TTC549 (cell line): ENCODE results near the gene ASB8.
"Not testable (repeated sequence)": the region's sequence is repeated elsewhere in the genome, so short reads cannot be mapped to it uniquely, and the experiment has no call there.

Experiments
- FAIRE-seq: peaks from 2 replicates; lab custom pipeline; 2012; peaks lifted over from hg19 to GRCh38; lab: Jason Lieb, UNC

Gene ASB8

DNA sequence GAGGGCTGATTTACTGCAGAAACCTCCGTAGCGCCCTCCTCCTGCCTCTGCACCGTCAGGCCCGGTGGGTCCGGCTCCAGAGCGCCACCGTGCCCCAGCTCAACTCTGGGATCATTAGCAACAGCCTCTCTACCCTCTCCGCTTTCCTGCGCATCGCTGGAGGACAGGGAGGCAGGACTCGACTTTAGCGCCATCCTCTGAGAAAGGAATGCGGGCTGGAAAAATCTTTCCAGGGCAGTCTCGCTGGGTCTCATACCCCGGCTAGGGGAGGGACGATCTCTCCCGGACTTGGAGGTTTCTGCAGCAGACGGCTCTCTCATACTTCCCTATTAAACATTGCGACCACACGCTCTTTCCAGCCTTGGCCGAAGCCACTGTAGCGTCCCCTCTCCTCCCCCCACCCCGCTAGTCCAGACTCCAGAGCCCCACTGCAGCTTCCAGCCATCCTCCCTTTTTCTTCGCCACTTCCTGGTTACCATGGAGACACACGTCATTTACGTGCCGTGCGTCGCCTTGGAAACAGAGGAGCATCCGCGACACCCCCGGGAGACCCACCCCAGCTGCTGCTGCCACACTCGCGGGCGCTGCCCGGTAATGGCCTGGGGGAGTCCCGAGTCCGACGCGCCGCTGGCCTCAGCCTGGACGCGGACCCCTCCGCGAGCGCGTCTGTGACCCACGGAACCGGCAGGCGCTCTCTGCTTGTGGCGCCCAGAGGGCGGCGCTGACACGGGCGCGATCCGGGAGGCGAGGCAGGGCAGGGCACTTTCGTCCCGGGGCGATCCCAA lies 26.0 kb upstream of the ASB8 start, which contains the start of gene CCDC184:
TSS of gene CCDC184 (plus strand) at position 554 of the 785 bp plus-strand sequence. CDS start 479 bp downstream, outside the sequence.
- no peak for FAIRE-seq

DNA sequence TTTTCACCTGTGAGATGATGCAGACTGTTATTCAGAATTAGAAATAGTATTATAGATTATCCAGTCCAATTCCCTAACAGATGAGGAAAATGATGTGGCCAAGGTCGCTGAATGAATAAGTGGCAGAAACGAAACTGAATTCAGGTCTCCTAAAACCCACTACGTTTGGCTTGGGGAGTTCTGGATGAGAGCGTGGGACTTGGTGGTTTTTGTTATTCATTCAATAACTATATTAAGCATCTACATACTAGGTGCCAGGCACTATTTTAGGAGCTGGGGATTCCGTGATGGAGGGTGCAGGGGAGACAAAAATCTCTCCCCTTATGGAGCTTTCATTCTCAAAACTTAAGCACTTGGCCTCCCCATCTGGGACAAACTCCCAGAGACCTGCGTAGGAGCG lies 25.3 kb upstream of the ASB8 start:
- FAIRE-seq, result no peak

DNA sequence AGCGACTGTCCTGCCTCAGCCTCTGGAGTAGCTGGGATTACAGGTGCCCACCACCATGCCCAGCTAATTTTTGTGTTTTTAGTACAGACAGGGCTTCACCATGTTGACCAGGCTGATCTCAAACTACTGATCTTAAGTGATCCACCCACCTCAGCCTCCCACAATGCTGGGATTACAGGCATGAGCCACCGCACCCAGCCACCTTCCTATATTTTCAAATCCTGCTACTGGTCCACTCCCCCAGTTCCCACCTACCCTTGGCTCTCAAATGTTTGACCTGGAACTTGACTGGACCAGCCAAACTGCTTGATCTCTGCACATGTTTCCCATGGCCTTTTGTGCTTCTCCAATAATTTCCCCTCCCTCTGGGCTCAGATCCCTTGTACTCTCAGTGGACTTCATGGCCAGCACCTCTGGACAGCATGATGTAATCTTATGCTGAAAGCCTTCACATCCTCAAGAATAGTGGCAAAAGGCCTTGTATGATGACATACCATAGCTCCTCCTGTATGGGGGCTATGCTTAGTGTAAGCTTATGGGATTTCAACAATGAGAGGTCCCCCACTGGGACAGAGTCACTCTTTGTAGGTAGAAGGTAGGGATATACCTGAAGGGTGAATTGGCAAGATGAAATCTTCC lies 23.7 kb upstream of the ASB8 start:
- FAIRE-seq, result no peak

DNA sequence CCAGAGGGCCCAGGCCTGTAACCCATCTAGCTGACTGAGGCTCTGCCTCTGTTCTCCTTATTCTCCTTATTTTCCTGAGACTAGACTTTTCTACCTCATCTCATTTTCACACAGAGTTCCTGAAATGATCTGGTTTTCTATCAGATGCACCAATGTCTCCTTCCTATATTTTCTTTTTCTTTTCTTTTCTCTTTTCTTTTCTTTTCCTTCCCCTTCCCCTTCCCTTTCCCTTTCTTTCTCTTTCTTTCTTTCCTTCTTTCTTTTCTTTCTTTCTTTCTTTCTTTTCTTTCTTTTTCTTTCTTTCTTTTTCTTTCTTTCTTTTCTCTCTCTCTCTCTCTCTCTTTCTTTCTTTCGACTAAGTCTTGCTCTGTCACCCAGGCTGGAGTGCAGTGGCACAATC lies 23.1 kb upstream of the ASB8 start:
- no peak for FAIRE-seq

DNA sequence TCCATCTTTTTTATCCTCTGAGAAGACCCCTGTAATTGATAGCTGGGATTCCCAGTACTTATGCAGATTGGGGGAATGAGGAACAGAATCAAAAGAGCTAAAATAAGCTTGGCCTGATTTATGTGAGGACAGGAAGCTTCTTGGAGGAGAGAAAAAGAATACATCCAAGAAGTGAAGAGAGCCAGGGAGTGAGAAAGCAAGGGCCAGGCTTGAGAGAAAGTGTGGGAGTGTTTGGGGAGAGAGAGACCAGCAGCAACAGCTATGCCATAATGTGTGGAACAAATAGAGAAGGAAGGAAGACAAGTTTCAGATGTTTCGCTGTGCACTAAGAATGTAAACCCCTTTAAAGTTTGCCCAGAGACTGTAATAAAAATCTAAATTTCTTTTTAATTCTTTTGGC lies 22.2 kb upstream of the ASB8 start:
- FAIRE-seq, result no peak

DNA sequence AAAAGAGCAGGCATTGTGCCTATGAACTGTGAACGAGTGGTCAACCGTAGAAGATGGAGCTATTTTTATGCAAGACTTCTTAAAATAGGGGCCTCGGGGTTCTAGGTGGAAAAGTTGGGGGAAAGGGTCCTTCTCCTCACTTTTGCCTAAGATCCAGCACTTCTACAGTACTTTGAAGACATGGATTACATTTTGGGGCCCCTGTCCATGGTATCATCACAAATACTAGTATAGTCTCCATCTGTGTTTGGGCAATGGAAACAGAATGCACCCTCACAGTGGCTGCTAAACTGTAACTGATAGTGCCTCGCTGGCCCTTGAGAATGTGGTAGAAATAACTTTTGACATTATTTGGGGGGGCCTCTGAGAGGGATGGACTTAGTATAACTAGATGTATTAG lies 20.7 kb upstream of the ASB8 start:
- FAIRE-seq, result no peak

DNA sequence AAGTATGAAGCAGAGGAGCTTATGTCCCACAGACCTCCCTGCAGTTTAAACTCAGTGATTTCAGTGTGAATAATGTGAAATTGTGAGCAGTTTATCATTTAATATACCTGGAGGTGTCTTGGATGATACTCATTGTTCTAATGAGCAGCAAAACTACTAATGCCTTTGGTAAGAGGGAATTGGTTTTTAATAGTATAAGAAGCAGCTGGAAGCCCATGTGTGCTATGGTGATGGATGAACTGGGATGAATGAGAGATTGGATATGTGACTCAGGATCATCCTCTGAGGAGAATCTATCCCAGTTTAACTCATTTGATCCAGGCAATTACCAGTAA lies 19.1 kb upstream of the ASB8 start:
- no peak for FAIRE-seq

DNA sequence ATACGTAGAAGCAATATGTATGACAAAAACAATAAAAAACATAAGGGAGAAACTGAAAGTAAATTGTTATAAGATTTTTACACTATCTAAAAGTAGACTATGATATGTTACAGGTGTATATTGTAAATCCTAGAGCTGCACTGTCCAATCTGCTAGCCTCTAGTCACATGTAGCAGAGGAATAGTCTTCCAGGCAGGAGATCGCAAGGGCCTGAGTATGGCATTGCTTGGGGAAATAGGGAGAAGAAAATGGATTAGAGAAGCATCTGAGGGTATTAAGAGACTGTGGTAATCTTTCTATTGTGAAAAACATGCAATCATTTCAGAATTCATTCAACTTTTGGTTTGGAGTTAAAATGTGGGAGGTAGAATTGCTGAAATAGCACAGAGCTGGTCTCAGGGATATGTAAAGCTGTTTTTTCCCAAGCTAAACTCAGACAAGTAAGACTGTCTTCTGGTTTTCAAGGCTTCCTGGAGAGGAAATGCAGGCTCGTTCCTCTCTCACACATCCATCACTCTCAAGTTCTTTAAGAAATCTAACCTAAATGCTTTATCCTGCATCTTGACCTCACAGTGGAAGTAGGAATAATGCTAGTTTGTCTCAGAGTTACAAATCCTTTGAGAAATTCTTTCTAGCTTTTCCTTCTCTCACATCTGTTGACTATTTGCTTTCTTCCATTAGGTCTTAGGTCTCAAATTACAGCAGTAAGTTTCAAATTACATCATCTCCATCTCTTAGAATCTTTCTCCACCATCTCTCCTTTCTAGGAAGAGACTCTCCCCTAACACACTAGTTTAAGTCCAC lies 18.5 kb upstream of the ASB8 start:
- no peak for FAIRE-seq

DNA sequence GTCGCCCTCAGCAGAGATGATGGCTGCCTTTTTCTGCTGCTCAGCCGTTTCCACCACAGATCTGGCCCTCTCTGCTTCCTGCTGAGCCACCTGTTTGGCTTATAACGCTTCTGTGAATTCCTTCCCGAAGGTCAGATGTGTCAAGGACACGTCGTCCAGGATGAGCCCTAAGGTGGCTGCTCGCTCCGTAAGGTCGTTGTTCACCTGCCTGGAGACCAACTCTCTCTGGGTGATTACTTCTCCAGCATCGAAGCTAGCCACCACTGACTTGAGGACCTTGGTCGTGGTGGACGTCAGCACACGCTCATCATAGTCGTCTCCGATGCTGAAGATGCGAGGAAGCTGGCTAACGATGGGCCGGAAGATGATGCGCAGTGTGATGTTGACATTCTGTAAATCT lies 11.7 kb upstream of the ASB8 start:
- FAIRE-seq, result no peak

DNA sequence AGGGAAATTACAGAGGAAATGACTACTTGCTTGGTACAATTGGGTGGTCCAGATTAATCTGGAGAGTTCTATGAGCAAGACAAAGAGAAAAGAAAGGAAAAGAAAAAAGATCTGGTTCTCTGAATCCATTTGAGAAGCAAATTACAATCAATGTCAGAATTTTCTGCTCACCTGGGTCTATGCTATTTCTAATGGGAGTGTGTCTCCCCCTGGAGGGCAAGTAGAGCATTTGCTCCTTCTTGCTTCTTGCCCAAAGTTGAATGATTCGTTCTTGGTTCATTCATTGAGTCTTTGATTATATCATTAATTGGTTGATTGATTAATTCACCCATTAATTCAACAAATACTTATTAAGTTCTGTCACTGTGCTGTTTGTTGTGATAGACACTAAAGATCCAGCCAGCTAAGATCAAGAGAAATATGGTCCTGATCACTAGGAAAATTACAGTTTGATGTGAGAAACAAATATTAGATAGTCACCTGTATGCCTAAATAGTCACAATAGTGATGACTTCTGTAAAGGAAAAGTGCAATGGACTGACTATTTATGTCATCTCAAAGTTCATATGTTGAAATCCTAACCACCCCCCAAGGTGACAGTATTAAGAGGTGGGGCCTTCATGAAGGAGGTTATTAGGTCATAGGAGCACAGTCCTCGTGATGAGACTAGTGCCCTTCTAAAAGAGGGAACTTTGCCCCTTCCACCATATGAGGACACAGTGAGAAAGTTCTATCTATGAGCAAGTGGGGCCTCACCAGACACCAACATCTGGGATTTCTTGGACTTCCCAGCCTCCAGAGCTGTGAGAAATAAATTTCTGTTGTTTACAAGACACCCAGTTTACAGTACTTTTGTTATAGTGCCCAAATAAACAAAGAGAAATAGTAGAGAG lies 8.0 kb upstream of the ASB8 start:
- peak; percentile 77 for FAIRE-seq

DNA sequence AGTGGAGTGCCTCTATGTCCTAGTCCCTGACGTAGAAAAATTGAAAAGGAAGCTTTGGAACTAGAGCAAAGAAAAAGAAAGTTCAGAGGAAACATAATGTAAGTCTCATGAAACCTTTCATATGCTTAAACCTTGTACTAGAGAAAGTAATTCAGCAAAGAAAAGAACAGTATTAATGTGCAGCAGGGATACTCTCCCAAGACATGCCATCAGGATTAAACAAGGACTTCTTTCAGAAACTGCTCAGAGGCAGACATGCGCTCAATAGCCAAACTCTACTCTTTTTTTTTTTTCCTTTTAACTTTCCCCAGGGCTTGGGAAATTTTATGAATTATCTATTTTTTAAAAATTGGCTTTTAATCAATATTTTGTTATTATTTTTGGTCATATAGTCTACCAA lies 7.1 kb upstream of the ASB8 start:
- no peak for FAIRE-seq

DNA sequence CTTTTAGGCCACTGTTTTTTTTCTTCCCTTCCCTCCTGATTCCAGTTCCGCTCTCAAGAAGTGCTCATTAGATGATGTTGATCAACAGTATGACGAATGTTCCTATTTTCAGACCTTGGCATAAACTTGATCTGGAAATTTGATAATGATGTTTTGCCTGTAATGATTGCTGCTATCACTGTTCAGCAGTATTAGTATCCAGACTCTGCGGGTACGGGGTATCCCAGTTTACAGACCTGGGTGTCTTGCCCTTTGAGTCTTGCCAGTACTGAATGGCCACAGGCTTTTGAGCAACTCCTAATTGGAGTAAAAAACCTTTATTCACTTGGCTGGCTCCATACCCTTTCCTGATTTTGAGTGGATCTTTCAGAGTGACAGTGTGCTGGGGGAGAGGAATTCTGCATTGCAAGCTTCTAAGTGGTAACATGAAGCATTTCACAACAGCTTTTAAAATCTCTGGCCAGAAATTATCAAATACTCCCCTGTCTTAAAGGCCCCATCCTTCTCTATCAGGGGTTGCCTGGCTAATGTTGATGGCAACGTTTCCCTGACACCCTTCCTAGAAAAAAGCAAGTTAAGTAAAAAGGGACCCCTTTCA lies 5.9 kb upstream of the ASB8 start:
- no peak for FAIRE-seq

DNA sequence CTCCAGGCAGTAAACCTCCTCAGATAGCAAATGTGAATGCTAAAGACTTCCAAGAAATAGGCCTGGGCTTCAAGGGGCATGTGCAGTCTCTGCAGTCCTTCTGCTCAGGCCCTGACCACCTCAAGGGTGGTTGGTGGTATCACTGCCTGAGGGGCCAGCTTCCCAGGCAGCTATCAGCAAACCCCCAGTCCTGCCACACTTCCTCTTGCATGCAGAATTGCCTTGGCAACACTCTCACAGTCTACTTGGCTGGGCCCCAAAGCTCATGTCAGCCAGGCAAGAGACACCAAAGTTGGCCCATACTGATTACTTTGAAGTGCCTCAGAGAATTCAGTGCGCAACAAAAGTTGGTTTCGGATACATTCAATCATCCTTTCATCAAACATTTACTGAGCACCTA lies 3.5 kb upstream of the ASB8 start:
- no peak for FAIRE-seq

DNA sequence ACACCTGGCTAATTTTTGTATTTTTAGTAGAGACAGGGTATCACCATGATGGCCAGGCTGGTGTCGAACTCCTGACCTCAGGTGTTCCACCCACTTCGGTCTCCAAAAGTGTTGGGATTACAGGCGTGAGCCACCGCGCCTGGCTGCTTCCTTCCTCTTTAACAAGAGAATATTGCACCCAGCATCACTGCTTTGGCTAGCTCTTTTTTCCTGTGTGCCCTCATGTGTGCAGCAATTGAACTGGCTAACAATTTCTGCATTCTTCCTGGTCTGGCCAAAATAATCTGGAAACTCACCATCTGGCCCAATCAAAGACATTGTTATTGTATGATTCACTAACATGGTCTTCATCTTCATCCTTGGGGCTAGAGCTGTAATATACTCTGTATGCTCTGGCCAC lies 2.7 kb upstream of the ASB8 start:
- no peak for FAIRE-seq

DNA sequence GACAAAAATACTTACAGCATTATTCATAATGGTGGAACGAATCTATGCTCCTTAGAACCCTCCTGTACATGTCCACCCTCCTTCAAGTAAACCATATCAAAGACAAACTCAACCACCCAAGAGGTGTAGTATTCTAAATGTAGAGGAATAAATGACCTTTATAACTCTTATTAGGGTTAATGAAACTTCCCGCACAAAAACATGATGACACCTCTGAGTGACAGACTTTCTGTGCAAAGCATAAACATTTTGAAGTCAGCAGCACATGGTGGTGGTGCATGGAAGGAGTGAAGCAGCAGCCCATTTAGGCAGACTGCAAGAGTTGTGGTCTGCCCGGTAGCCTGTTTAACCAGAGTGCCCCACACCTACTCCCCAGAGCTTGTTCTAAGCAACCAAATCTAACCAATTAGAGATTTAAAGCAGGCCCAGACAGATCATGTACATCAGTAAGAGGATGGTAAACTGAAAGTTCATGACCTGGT lies 615 bp upstream of the ASB8 start:
- no peak for FAIRE-seq

DNA sequence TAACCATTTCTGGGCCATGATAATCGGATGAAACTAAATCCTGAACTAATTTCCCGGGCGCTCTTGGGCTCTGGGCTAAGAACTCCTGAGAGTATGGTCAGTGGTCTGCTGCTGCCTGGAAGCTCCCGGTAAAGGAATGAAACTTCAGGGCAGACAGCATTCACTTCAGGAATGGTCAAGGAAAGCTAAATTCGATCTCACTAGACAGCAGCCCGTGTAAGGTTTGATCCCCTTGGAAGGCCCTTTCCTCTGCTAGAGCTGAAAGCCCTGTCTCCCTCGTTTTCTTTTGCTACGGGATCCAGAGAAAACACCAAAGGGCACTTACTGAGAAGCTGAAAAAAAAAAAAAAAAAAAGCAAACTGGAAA lies 680 bp downstream of the ASB8 start:
- FAIRE-seq, result no peak

DNA sequence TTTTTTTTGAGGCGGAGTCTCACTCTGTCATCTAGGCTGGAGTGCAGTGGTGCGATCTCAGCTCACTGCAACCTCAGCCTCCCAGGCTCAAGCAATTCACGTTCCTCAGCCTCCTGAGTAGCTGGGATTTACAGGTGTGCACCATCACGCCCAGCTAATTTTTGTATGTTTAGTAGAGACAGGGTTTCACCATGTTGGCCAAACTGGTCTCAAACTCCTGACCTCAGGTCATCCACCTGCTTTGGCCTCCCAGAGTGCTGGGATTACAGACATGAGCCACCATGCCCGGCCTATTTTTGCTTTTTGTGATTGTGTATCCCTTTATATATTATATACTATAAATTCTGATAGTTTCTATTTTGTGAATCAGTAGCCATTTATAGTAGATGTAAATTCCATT lies 1.5 kb downstream of the ASB8 start:
- not testable (repeated sequence) for FAIRE-seq

DNA sequence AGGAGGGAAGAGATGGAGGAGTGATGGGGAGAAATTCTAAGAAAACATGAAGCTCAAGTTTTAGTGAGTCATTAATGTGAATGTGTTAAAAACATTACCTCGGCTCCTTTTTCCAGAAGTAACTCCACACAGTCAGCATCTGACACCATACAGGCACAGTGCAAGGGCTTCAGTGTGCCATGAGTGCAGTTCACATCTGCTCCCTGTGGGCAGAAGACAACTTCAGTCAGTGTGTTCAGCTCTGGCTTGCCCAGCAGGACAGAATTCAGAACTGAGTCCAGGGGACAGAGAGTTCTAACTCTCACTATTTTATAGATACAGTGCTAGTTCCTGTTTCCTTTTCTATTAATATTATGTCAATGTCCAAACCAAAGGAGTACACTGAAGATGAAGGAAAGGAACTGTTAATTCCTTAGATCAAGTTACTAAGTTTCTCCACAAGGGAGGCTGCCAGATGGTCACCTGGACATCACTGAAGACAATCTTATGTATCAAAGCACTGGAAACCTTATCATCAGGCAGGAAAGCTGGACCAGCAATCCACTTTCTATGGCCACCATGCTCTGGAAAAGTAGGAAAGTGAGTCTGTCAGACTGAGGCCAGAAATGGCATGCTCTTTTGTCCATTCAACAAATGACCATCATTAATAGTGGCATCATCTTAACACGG lies 6.1 kb downstream of the ASB8 start:
- no peak for FAIRE-seq

DNA sequence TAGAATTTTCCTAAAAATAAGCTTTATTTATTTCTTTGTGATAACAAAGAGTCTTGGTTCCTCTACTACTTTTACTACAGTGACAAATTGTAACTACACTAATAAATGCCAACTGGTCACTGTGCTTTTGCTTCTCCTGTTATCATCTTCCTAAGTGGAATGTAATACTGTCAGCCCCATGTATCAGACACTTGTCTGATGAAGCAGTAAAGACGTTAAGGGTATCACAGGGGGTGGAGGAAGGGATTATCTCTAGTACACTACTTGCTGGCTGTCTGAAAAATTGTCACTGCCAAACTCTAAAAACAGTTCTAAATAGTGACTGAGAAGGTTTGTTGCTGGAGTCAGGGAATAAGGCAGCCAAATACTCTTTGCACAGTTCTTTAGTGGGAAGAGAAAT lies 11.3 kb downstream of the ASB8 start:
- FAIRE-seq, result no peak

DNA sequence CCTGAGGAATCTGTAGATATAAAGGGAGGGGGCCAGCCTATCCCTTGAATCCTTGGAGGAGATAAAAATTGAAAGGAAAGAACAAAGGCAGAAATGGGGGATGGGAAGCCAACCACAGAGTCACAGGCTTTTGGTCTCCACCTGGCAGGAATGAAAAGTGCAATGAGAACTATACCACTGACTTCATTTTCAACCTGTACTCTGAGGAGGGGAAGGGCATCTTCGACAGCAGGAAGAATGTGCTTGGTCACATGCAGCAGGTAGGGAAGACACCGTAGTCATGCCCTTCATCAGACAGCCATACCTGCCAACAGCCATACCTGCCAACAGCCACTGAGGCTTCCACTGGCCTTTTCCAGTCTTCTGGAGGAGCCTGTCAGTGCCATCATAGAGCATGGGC lies 13.4 kb downstream of the ASB8 start:
- no peak for FAIRE-seq
